ENCODE results near the gene SLC2A10.

Gene SLC2A10

GRCh38 chr20:46709459-46710152 is at the start of gene SLC2A10:
Gene SLC2A10 (plus strand): TSS chr20:46709649. CDS start chr20:46709737, 88 bp downstream.
- TF ChIP-seq, protein P1, sequence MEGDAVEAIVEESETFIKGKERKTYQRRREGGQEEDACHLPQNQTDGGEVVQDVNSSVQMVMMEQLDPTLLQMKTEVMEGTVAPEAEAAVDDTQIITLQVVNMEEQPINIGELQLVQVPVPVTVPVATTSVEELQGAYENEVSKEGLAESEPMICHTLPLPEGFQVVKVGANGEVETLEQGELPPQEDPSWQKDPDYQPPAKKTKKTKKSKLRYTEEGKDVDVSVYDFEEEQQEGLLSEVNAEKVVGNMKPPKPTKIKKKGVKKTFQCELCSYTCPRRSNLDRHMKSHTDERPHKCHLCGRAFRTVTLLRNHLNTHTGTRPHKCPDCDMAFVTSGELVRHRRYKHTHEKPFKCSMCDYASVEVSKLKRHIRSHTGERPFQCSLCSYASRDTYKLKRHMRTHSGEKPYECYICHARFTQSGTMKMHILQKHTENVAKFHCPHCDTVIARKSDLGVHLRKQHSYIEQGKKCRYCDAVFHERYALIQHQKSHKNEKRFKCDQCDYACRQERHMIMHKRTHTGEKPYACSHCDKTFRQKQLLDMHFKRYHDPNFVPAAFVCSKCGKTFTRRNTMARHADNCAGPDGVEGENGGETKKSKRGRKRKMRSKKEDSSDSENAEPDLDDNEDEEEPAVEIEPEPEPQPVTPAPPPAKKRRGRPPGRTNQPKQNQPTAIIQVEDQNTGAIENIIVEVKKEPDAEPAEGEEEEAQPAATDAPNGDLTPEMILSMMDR (IDR thresholded peaks at IDR 0.05; ENCODE audit: low read depth, low read length, missing control alignments): no peak
- Histone ChIP-seq H3K4me3 (ENCODE audit: low read depth, low read length) (peak within 1 kb of the TSS; percentile 74), H3K27me3 (replicated peaks) (no peaks in the 10 kb centered on the region), H3K27ac (peak within 1 kb of the TSS; percentile 46), H3K36me3 (replicated peaks) (no peaks in the 10 kb centered on the region)
- DNase-seq: peak; percentile 41
- in situ Hi-C loops (cut with HindIII; ENCODE audit: low pct_ligation_motif_present, low sequenced_read_pairs): no loop called here

DNA sequence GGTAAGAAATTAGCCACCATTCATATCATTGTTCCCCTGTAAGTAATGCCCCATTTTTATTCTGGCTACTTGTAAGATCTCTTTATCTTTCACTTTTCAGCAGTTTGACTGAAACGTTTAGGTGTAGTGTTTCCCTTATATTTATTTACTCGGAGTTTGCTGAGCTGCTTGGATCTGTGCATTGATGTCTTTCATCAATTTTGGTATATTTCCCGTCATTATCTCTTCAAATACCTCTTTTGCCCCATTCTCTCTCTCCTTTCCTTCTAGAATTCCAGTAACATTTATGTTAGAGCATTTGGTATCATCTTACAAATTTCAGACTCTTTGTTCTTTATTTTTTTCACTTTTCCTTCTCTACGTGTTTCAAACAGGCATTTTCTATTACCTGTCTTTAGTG is 49.0 kb upstream of the SLC2A10 start:
- DNase-seq: no peak
- H3K4me3 ChIP-seq (ENCODE audit: low read depth, low read length): no peak overlapping the region
- in situ Hi-C loops (cut with HindIII; ENCODE audit: low pct_ligation_motif_present, low sequenced_read_pairs): no loop called here
- H3K36me3 ChIP-seq (replicated peaks): no peaks in the 10 kb centered on the region
- TF ChIP-seq, protein P1 (IDR thresholded peaks at IDR 0.05; ENCODE audit: low read depth, low read length, missing control alignments): no peak
- no peaks in the 10 kb centered on the region for H3K27me3 ChIP-seq (replicated peaks)
- no peak overlapping the region for H3K27ac ChIP-seq

DNA sequence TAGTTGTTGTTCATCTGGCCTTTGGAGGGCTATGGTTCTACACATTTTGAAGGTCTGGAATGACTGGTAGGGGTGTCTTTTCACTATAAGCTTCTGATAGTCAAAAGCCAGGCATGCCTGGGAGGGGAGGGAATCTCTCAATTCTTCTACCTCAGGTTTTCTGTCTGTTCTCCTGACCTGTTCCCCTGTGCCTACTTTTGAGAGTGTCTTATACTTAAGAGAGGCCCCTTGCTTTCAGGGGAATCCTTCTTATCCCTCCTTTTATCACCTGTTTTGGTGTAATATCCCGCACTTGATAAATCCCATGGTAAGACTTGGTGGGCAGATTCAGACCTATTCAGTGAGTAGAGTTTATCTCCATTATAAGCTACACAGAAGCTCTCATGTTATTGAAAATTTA is 47.8 kb upstream of the SLC2A10 start:
- TF ChIP-seq, protein P1 (IDR thresholded peaks at IDR 0.05; ENCODE audit: low read depth, low read length, missing control alignments): no peak

DNA sequence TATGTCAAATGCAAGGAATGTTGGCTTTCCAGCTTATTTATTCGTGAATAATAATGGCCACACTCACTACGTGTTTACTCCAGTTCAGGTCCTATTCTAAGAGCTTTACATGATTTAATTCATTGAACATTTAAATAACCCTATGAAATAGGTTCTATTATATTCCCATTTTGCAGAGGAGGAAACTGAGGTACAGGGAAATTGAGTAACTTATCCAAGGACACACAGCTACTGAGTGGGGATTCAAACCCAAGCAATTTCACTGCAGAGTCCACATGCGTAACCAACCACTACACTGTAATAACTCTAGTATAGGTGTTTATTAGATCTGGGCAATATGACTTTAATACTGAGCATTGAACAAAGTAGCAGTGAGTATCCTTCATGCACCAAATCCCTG is 45.9 kb upstream of the SLC2A10 start:
- in situ Hi-C loops (cut with HindIII; ENCODE audit: low pct_ligation_motif_present, low sequenced_read_pairs): no loop called here
- Histone ChIP-seq H3K4me3 (ENCODE audit: low read depth, low read length) (no peak overlapping the region), H3K27me3 (replicated peaks) (no peaks in the 10 kb centered on the region), H3K27ac (no peak overlapping the region), H3K36me3 (replicated peaks) (no peaks in the 10 kb centered on the region)
- no peak for DNase-seq
- TF ChIP-seq, protein P1 (IDR thresholded peaks at IDR 0.05; ENCODE audit: low read depth, low read length, missing control alignments): no peak

More for the DNA sequence above, 47.8 kb upstream of the SLC2A10 start:
- H3K4me3 ChIP-seq (ENCODE audit: low read depth, low read length): no peak overlapping the region
- H3K36me3 ChIP-seq (replicated peaks): no peaks in the 10 kb centered on the region
- in situ Hi-C loops (cut with HindIII; ENCODE audit: low pct_ligation_motif_present, low sequenced_read_pairs): no loop called here
- H3K27ac ChIP-seq: no peak overlapping the region
- H3K27me3 ChIP-seq (replicated peaks): no peaks in the 10 kb centered on the region
- DNase-seq: no peak

- in situ Hi-C loops (cut with HindIII; ENCODE audit: low pct_ligation_motif_present, low sequenced_read_pairs): no loop called here
- DNase-seq: no peak
- H3K27me3 ChIP-seq (replicated peaks): no peaks in the 10 kb centered on the region
- no peak overlapping the region for H3K4me3 ChIP-seq (ENCODE audit: low read depth, low read length)
- TF ChIP-seq, protein P1 (IDR thresholded peaks at IDR 0.05; ENCODE audit: low read depth, low read length, missing control alignments): no peak
- H3K27ac ChIP-seq: no peak overlapping the region
- H3K36me3 ChIP-seq (replicated peaks): no peaks in the 10 kb centered on the region
Measured at GRCh38 chr20:46665602-46666001, 43.8 kb upstream of the SLC2A10 start.

DNA sequence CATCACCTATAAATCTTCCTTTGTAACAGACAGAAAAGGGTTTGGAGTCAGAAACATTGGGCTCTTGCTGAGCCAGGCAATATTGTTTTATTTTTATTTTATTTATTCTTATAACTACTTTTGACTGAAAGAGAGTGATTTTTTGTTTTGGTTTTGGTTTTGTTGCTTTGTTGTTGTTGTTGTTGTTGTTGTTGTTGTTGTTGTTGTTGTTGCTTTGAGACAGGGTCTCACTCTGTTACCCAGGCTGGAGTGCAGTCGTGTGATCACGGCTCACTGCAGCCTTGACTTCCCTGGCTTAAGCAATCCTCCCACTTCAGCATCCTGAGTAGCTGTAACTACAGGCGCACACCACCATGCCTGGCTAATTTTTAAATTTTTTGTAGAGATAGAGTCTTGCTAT is 43.1 kb upstream of the SLC2A10 start:
- in situ Hi-C loops (cut with HindIII; ENCODE audit: low pct_ligation_motif_present, low sequenced_read_pairs): no loop called here
- no peaks in the 10 kb centered on the region for H3K27me3 ChIP-seq (replicated peaks)
- H3K4me3 ChIP-seq (ENCODE audit: low read depth, low read length): no peak overlapping the region
- no peak overlapping the region for H3K27ac ChIP-seq
- no peak for DNase-seq
- H3K36me3 ChIP-seq (replicated peaks): no peaks in the 10 kb centered on the region
- TF ChIP-seq, protein P1 (IDR thresholded peaks at IDR 0.05; ENCODE audit: low read depth, low read length, missing control alignments): no peak
